Tibial nerve (tissue), 4 donors: ENCODE data around the gene NEMP1. TPM values are rescaled to one million over a fixed set of nuclear protein-coding genes. Genes with fewer than 3 reads are reported as not detected.

Experiments used
- DNase-seq, 2 donors: peaks; one replicate each; pipeline ENCODE4 v3.0.0-alpha.2; 2019; ENCODE audit warnings: low spot score in 2 of 2
- H3K27ac ChIP-seq, 4 donors: fragments of 200-600 bp; sonication (generic) in 3 of 4; one replicate each; pipeline ENCODE4 v1.5.1; 2017 to 2019; ENCODE audit warnings: mild to moderate bottlenecking in 1 of 4
- H3K27me3 ChIP-seq, 2 donors: fragments of 200-600 bp; sonication (generic) in 1 of 2; one replicate each; pipeline versions ENCODE4 v1.5.1 to v1.6.0; 2017 to 2019
- H3K36me3 ChIP-seq, 3 donors: fragments of 200-600 bp; sonication (generic); one replicate each; pipeline ENCODE4 v1.5.1; 2018 to 2019
- H3K4me1 ChIP-seq, 4 donors: fragments of 200-600 bp; sonication (generic) in 3 of 4; one replicate each; pipeline ENCODE4 v1.5.1; 2017 to 2019
- H3K4me3 ChIP-seq, 4 donors: fragments of 200-600 bp; sonication (generic) in 3 of 4; one replicate each; pipeline ENCODE4 v1.5.1; 2017 to 2019; ENCODE audit warnings: mild to moderate bottlenecking in 1 of 4, moderate library complexity in 1 of 4
- H3K9me3 ChIP-seq, 4 donors: fragments of 200-600 bp; sonication (generic) in 3 of 4; one replicate each; pipeline ENCODE4 v1.5.1; 2017 to 2019
- CTCF ChIP-seq, 5 experiments: fragments of 200-600 bp in 3 of 5; fragments of 450-650 bp in 2 of 5; sonication (generic) in 3 of 5; IDR thresholded peaks; one replicate each; pipeline ENCODE4 v1.5.1; 2016 to 2019; ENCODE audit warnings: antibody characterized with exemption in 5 of 5, mild to moderate bottlenecking in 3 of 5, moderate library complexity in 2 of 5
- EP300 ChIP-seq, 2 donors: sonication (generic); formaldehyde crosslinking; IDR thresholded peaks; one replicate each; pipeline ENCODE4 v1.6.1; 2017; ENCODE audit warnings: antibody characterized with exemption in 2 of 2, mild to moderate bottlenecking in 1 of 2
- POLR2A ChIP-seq, 2 donors: fragments of 450-650 bp; IDR thresholded peaks; one replicate each; pipeline ENCODE4 v1.6.1; 2017; ENCODE audit warnings: antibody characterized with exemption in 2 of 2, mild to moderate bottlenecking in 2 of 2, moderate library complexity in 2 of 2
- WGBS, 2 donors: methylation state at CpG; one replicate each; pipeline ENCODE4 v1.1.5; 2018; 5-methylcytosine and 5-hydroxymethylcytosine counted together
- total RNA-seq, 4 donors: library from RNA; depleted of rRNA; stranded (reverse); fragments of >200 nt; gene quantifications; one replicate each; pipeline ENCODE4 v1.1.0, GENCODE V29; 2016

The NEMP1 gene
- total RNA-seq, 4 donors from 2014 or later, result 4.8 to 10.2 (median 6.6) TPM

GRCh38 chr12:57046086-57046791 lies 32.4 kb downstream of the NEMP1 start:
- Histone ChIP-seq H3K9me3 (no peaks in the 10 kb centered on the region), H3K4me3 (no peak overlapping the region), H3K4me1 (peaks cover 0 to 9% (median 0%) of the 10 kb centered on the region in 4 donors), H3K27ac (peak overlapping the region in 1 of 4 donors; percentile 24), H3K27me3 (no peaks in the 10 kb centered on the region), H3K36me3 (no peaks in the 10 kb centered on the region)
- no peak for DNase-seq
- 53 to 59% methylated on average over 6 of the region's 6 CpGs for WGBS, 2 donors
- TF ChIP-seq EP300 (IDR thresholded peaks at IDR 0.05), result no peak
- TF ChIP-seq POLR2A (IDR thresholded peaks at IDR 0.05), result no peak
- no peak for TF ChIP-seq CTCF (IDR thresholded peaks at IDR 0.05)

GRCh38 chr12:57044889-57045288 lies 33.7 kb downstream of the NEMP1 start:
- Histone ChIP-seq H3K27me3 (no peaks in the 10 kb centered on the region), H3K36me3 (no peaks in the 10 kb centered on the region), H3K4me1 (peaks cover 0 to 9% (median 0%) of the 10 kb centered on the region in 4 donors), H3K4me3 (no peak overlapping the region), H3K27ac (no peak overlapping the region), H3K9me3 (no peaks in the 10 kb centered on the region)
- TF ChIP-seq POLR2A (IDR thresholded peaks at IDR 0.05) (no peak), EP300 (IDR thresholded peaks at IDR 0.05) (no peak), CTCF (IDR thresholded peaks at IDR 0.05) (no peak)
- WGBS, 2 donors, result 85 to 87% methylated on average over 3 of the region's 3 CpGs
- no peak for DNase-seq

- no peak overlapping the region for H3K27ac ChIP-seq
Measured at GRCh38 chr12:57044468-57044867, 34.1 kb downstream of the NEMP1 start.

GRCh38 chr12:57042695-57043094 lies 35.9 kb downstream of the NEMP1 start:
- Histone ChIP-seq H3K36me3 (no peaks in the 10 kb centered on the region), H3K9me3 (no peaks in the 10 kb centered on the region), H3K27me3 (no peaks in the 10 kb centered on the region), H3K4me3 (no peak overlapping the region), H3K27ac (no peak overlapping the region), H3K4me1 (peaks cover 0 to 5% (median 0%) of the 10 kb centered on the region in 4 donors)
- WGBS, 2 donors, result 89 to 96% methylated on average over 2 of the region's 2 CpGs
- DNase-seq, result no peak
- TF ChIP-seq CTCF (IDR thresholded peaks at IDR 0.05) (no peak), EP300 (IDR thresholded peaks at IDR 0.05) (no peak), POLR2A (IDR thresholded peaks at IDR 0.05) (no peak)

More at GRCh38 chr12:57044468-57044867, 34.1 kb downstream of the NEMP1 start:
- Histone ChIP-seq H3K4me3 (no peak overlapping the region), H3K4me1 (peaks cover 0 to 9% (median 0%) of the 10 kb centered on the region in 4 donors), H3K36me3 (no peaks in the 10 kb centered on the region), H3K27me3 (no peaks in the 10 kb centered on the region), H3K9me3 (no peaks in the 10 kb centered on the region)
- DNase-seq, result no peak
- WGBS, 2 donors, result 86 to 90% methylated on average over 6 of the region's 6 CpGs
- TF ChIP-seq EP300 (IDR thresholded peaks at IDR 0.05) (no peak), CTCF (IDR thresholded peaks at IDR 0.05) (no peak), POLR2A (IDR thresholded peaks at IDR 0.05) (no peak)

GRCh38 chr12:57040750-57041149 lies 37.8 kb downstream of the NEMP1 start:
- WGBS, 2 donors, result 72 to 73% methylated on average over 2 of the region's 2 CpGs
- Histone ChIP-seq H3K4me3 (no peak overlapping the region), H3K4me1 (no peaks in the 10 kb centered on the region), H3K27me3 (no peaks in the 10 kb centered on the region), H3K27ac (no peak overlapping the region), H3K9me3 (no peaks in the 10 kb centered on the region), H3K36me3 (no peaks in the 10 kb centered on the region)
- TF ChIP-seq POLR2A (IDR thresholded peaks at IDR 0.05) (no peak), EP300 (IDR thresholded peaks at IDR 0.05) (no peak), CTCF (IDR thresholded peaks at IDR 0.05) (no peak)
- DNase-seq, result no peak
